ENCODE measurements around the gene GDF15.
"Not testable (repeated sequence)": the region's sequence is repeated elsewhere in the genome, so short reads cannot be mapped to it uniquely, and the experiment has no call there.

DNA sequence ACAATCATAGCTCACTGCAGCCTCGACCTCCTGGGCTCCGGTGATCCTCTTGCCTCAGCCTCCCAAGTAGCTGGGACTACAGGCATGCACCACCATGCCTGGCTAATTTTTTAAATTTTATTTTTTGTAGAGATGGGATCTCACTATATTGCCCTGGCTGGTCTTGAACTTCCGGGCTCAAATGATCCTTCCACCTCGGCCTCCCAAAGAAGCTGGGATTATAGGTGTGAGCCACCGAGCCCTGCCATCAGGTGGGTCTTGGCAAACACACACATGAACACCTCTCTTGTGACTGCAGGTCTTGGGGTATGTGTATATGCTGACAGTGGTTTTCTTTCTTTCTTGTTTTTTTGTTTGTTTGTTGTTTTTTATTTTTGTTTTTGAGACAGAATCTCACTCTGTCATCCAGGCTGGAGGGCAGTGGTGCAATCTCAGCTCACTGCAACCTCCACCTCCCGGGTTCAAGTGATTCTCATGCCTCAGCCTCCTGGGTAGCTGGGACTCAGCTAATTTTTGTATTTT, 37.1 kb upstream of the GDF15 start:
- not testable (repeated sequence) for TF ChIP-seq POLR2AphosphoS5 (IDR thresholded peaks at IDR 0.05; ENCODE audit: borderline replicate concordance, low read depth, low read length); EZH2 (IDR thresholded peaks at IDR 0.05)
